HG03095 (cell line): ENCODE data around the gene MGAM2.
"Not testable (repeated sequence)": the region's sequence is repeated elsewhere in the genome, so short reads cannot be mapped to it uniquely, and the experiment has no call there.

ENCODE experiments used
- ATAC-seq: cut with Tn5 transposase; IDR thresholded peaks from one replicate; pipeline ENCODE4 v1.9.1; 2021; ENCODE audit warnings: moderate library complexity; ENCODE audit not compliant: unreplicated experiment

The MGAM2 gene

DNA sequence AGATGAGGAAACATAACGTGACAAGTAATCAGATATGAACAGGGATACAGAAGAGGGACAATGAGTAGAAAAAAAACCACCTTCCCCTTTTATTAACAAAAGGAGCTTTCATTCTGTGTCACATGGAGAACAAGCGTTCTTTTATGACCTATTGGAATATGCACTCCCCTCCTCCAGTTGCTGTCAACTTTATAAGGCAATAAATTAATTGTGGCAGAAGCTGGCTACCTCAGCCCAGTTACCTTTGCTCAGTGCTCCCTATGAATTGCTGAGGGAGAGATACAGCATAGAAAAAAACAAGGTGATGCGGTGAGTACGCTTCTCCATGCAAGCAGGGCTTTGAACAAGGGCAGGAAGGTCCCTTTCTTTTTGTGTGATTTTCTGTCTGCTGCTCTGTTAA, at the start of gene MGAM2:
Gene MGAM2, plus strand, starts transcription at position 220 of the 400 bp plus-strand sequence. CDS start 5,156 bp downstream, outside the sequence.
- no peak for ATAC-seq

DNA sequence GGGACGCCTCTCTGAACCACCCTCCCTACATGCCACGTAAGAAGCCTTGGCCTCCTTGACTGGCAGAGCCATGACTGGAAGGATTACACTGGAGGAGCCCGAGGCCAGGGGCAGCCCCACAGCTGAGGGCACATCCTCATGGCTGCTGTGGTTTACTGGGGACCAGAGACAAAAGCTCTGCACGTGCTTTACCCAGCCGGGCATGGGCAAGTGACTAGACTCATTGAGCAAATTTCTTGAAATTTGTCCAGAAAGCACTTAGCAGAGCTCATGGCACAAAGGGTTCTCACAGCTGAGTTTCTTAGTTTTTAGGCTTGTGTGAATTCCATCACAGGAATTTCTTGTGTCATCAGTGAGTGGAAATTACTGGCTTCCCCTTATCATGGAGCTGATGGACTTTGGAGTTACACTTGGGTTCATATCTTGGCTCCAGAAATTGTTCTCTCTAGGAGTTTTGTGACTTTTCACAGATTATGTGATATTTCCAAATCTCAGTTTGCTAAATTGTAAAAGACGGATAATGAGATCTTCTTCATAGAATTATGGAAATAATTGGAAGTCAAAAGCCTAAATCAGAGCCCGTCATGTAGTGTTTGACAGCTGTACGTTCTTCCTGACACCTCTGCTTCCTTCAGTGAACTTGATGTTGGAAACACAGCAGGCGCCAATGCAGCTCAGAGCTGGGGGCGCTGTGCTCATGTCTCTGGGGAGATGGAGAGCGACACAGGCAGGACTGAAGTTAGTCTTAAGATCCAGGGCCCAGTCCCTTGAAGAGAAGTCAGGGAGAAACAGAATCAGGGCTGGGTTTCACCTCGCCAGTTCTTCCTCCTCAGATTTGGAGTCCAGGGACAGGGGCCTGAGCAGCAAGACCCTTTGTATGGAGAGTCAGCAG, 47.7 kb upstream of the MGAM2 start:
- no peak for ATAC-seq

- ATAC-seq: no peak
These were observed 45.0 kb upstream of the MGAM2 start for GRCh38 chr7:142066536-142066935.

DNA sequence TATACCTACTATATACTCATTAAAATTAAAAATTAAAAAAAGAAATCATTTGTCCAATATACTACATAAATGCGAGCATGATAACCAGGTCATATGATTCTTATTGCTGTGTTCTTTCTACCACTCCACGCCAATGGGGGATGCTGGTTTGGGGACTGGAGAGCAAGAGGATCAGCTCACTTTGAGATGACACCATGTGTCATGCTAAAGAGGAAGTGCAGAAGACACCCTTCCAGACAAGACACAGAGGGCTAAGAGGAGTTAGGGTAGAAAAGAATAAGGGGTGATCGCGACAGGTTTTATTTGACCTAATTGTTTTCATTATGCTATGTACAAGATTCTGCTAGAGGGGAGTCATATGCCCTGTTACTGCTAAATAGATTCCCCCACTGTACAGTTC, 33.8 kb upstream of the MGAM2 start:
- no peak for ATAC-seq

DNA sequence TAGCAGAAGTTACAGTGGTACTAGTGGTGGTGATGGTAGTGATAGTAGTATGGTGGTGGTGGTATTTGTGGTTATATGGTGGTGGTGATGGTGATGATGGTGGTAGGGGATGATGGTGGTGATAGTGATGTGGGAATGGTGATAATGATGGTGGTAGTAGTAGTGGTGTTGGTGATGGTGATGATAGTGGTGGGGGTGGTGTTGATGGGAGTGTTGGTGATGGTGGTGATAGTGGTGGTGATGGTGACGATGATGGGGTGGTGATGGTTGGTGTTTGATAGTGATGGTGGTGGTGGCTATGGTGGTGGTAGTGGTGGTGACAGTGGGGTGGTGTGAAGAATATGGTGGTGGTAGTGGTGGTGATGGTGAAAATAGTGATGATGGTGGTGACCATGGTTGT, 27.9 kb upstream of the MGAM2 start:
- ATAC-seq: no peak

DNA sequence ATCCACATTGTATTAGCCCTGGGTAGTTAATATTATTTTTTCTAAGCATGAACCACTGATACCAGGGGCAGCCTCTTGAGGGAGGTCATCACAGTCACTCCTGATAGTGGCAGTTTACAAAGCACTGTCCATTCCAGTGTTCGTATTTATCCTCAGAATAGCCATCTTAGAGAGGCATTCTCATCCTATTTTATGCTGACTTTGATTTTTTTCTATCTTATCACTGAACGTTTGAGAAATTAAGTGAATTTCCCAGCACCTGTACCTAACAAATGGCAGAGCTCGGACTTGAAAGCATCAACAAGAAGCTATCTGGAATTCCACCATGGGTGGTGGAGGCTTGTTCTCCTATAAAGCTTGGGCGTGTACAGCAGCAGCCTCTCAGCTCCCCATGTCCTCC, 26.1 kb upstream of the MGAM2 start:
- ATAC-seq: no peak

DNA sequence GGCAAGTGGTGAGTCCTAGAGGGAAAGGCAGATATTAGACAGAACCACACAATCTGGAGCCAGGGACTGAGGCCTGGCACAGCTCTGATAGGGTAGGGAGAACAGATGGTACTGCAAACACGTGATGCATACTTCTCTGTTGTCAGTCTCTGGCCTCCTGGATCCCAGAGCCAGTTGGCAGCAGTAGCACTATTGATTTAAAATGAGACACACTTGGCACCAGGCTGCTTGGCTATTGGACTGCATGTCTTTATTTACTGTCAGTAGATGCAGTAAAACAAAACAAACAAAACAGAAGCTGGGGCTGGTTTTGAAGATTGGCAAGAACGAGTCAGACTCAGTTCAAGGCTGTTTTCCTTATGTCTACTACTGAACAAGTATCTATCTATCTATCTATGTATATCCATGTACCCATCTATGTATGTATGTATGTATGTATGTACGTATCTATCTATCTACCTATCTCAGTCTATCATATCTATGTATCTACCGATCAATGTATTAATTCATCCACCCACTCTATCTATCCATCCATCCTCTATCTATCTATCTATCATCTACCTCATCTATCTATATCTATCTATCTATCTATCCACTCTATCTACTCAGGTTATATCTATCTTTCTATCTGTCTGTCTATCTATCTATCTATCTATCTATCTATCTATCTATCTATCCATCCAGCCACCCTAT, 23.4 kb upstream of the MGAM2 start:
- ATAC-seq: no peak

DNA sequence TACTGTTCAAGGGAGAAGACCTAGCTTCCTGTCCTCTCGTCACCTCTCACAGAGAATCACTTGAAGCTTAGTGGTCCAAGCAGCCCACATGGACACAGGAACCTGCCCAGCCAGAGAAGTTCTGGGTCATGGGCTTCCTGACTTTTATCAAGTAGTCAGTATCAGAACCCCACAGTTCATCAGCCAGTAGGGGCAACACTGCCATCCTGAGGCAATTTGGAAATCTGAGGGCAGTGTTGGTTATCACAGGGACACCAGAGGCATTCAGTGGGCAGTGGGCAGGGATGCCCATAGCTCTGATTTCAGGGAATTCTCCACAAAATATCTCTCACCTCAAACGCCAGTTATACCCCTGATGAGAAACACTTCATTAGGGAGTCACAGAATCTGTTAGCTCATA, 22.5 kb upstream of the MGAM2 start:
- ATAC-seq: no peak

DNA sequence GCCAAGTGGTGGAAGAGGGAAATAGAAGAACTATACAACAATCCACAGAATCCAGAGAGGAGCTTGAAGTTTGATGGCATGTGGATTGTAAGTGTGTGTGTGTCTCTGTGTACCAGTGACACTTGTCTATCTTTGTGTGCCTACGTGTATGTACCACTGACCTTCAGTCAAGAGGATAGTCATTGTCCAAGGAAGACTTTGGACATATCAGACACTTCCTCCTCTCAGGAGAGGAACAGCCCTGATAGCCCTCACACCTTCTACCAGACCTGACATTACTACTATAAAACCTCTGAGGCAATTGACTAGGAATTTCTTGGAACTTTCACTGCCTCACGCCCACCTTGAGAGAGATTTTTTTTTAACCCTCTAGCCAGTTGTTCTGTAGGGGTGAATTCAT, 19.6 kb upstream of the MGAM2 start:
- ATAC-seq: no peak

GRCh38 chr7:142094861-142095260, 16.7 kb upstream of the MGAM2 start:
- ATAC-seq: no peak

DNA sequence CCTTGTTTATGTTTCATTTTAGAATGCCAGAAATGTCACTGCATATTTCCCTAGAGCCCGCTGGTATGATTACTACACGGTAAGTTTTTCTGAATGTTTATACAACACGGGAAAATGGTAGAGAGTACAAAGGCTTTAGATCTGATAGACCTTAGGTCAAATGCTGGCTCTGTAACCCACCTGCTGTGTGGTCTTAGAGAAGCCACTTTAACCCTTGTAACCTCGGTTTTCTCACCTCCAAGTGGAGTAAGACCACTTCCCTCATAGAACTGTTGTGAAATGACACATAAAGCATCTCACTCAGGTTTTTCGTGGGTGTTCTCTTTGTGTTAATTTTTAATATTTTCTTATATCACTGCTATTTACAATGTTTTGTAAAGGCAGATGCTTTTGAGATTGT, 13.9 kb upstream of the MGAM2 start:
- no peak for ATAC-seq

DNA sequence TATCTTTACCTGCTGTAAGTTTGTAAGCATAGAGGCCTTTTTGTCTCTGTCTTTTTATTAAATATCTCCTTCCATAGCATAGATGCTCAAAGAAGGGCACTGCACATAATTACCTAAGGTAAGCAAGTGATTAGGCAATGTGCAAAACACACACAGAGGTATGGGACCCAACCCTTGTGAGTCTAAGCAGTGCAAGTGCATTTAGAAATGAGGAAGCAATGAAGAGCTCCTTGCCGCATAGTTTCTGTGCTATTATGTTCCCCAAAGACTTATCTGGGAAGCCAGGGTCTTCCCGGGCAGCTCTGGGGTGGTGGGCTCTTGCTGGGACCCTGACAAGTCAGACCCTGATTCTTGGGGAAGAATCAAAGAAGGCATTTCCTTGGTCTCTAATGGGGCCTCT, 13.5 kb upstream of the MGAM2 start:
- no peak for ATAC-seq

DNA sequence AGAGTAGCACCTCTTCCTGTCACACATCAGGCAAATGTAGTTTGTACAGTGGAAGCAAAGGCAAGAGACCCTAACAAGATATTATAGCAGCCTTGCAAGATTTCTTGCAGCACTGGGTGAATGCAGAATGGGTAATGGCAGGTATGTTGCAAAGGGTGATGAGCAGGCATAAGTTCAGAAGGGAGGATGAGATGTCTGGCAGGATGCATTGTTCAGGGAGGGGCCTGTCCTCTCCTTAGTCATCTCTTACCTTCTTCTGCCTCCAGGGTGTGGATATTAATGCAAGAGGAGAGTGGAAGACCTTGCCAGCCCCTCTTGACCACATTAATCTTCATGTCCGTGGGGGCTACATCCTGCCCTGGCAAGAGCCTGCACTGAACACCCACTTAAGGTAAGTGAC, 12.2 kb upstream of the MGAM2 start:
- not testable (repeated sequence) for ATAC-seq

DNA sequence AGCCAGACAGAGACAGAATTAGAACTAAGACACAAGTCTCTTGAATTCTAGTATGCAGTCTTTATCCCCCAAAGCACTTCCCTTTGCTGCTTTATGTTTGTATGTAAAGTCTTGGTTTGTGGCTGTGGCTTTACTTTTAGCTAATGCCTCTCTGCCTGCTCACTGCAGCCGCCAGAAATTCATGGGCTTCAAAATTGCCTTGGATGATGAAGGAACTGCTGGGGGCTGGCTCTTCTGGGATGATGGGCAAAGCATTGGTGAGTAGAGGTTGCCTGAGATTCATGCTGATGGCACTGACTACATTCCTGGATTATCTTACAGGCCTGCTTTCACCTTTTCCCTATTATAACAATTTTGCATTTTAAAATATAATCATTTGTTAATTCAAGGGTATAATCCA, 10.9 kb upstream of the MGAM2 start:
- ATAC-seq: no peak

DNA sequence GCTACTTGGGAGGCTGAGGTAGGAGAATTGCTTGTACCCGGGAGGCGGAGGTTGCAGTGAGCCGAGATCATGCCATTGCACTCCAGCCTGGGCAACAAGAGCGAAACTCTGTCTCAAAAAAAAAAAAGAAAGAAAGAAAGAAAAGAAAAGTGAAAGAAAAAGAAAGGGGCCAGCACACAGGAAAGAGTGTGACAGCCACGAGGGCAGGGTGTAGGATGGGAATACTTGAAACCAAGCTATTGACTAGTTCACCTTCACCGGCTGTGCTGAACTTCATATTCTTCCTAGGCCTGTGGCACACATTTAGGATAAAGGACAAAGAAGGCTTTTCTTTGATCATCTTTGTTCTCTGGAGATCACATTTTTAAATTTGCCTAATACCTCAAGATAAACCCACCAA, 9.7 kb upstream of the MGAM2 start:
- not testable (repeated sequence) for ATAC-seq

DNA sequence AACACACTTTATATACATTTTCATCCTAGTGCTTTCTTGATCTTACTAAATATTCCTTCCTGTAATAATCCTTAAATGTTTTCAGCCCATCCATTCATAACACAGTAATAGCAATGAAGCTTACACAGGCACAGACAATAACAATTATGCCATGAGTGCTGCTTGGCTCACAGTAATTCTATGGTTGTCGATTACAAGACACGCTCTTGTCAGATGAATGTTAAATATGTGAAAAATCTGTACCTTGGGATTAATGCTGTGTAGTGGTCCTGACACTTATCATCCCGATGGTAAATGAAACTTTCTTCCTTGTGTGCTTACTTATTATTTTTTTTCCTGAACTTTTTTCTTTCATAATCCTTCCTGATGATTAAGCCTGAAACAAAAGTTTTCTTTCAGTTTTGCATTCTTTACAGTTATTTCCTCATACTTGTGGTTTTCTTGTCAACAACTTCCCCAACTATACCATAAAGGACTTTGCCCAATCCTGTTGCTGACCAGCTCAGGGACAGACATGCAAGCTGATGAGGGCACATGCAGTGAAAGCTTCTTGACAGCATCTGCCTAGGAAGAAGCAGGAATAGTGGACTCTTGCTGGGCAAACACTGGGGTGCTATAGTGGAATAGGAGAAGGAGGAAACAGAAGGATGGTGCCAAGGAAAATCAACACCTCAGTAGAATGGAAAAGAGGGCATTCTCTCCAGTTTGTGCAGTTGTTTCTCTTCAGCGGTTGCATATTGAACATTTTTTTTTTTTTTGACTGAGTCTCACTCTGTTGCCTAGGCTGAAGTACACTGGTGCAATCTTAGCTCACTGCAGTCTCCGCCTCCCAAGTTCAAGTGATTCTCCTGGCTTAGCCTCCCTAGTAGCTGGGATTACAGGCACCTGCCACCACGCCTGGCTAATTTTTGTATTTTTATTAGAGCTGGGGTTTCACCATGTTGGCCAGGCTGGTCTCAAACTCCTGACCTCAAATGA, 6.7 kb upstream of the MGAM2 start:
- ATAC-seq: no peak

GRCh38 chr7:142108728-142109505, 2.6 kb upstream of the MGAM2 start:
- no peak for ATAC-seq

GRCh38 chr7:142110098-142110497, 1.4 kb upstream of the MGAM2 start:
- ATAC-seq: no peak

- ATAC-seq: no peak
These were observed 880 bp upstream of the MGAM2 start for GRCh38 chr7:142110638-142111037.

DNA sequence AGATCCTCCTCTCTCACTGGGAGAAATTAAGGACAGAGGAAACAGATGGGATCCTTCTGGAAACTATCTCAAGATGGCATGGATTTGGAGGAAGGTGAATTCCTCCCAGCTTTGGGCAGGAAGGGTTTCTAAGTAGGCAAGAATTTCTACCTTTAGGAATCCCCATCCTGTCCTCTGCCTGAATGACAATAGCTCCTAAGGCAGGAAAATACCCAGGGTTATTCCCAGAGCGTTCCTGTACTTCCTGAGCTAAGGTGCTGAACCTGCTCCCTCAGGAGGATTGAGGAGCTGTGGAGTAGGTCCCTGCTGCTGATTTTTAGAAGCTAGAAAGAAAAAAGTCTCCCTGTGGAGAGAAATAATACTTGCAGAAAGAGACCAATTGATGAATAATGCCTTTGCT, 568 bp downstream of the MGAM2 start:
- ATAC-seq: no peak
